Measurements from ENCODE around the gene LPA.
"Not testable (repeated sequence)": the region's sequence is repeated elsewhere in the genome, so short reads cannot be mapped to it uniquely, and the experiment has no call there.

LPA gene

GRCh38 chr6:160664198-160664597, at the start of gene LPA:
TSS of gene LPA (minus strand) at chr6:160664275. CDS start at chr6:160664214, 61 bp downstream.
- not testable (repeated sequence) for H3K4me3 ChIP-seq (ENCODE audit: severe bottlenecking); H3K27me3 ChIP-seq (ENCODE audit: insufficient read depth, poor library complexity, severe bottlenecking); H3K9me3 ChIP-seq (ENCODE audit: severe bottlenecking); H3K4me1 ChIP-seq (ENCODE audit: insufficient read depth, poor library complexity, severe bottlenecking); H3K27ac ChIP-seq (ENCODE audit: poor library complexity, severe bottlenecking); ATAC-seq (ENCODE audit: low read depth); H3K36me3 ChIP-seq (ENCODE audit: low read depth); DNase-seq (ENCODE audit: low spot score)

GRCh38 chr6:160708993-160709392, 44.9 kb upstream of the LPA start:
- not testable (repeated sequence) for H3K27me3 ChIP-seq (ENCODE audit: insufficient read depth, poor library complexity, severe bottlenecking); H3K27ac ChIP-seq (ENCODE audit: poor library complexity, severe bottlenecking); DNase-seq (ENCODE audit: low spot score); ATAC-seq (ENCODE audit: low read depth); H3K36me3 ChIP-seq (ENCODE audit: low read depth); H3K4me3 ChIP-seq (ENCODE audit: severe bottlenecking); H3K4me1 ChIP-seq (ENCODE audit: insufficient read depth, poor library complexity, severe bottlenecking); H3K9me3 ChIP-seq (ENCODE audit: severe bottlenecking)

- not testable (repeated sequence) for H3K27ac ChIP-seq (ENCODE audit: poor library complexity, severe bottlenecking); ATAC-seq (ENCODE audit: low read depth); H3K9me3 ChIP-seq (ENCODE audit: severe bottlenecking); H3K4me1 ChIP-seq (ENCODE audit: insufficient read depth, poor library complexity, severe bottlenecking); H3K27me3 ChIP-seq (ENCODE audit: insufficient read depth, poor library complexity, severe bottlenecking); H3K4me3 ChIP-seq (ENCODE audit: severe bottlenecking); DNase-seq (ENCODE audit: low spot score); H3K36me3 ChIP-seq (ENCODE audit: low read depth)
Observed at GRCh38 chr6:160704688-160705087, 40.6 kb upstream of the LPA start.

GRCh38 chr6:160701918-160702680, 38.0 kb upstream of the LPA start, which contains the start of gene PLG:
TSS of gene PLG (plus strand) at chr6:160702244. CDS start at chr6:160702305, 61 bp downstream.
- H3K36me3 ChIP-seq (ENCODE audit: low read depth); DNase-seq (ENCODE audit: low spot score); H3K27ac ChIP-seq (ENCODE audit: poor library complexity, severe bottlenecking); H3K9me3 ChIP-seq (ENCODE audit: severe bottlenecking); ATAC-seq (ENCODE audit: low read depth); H3K4me3 ChIP-seq (ENCODE audit: severe bottlenecking); H3K4me1 ChIP-seq (ENCODE audit: insufficient read depth, poor library complexity, severe bottlenecking); H3K27me3 ChIP-seq (ENCODE audit: insufficient read depth, poor library complexity, severe bottlenecking): not testable (repeated sequence)

- no peak for TF ChIP-seq CTCF (IDR thresholded peaks at IDR 0.05; ENCODE audit: poor library complexity, severe bottlenecking)
- DNase-seq (ENCODE audit: low spot score) (no peak), ATAC-seq (ENCODE audit: low read depth) (no peak)
- H3K9me3 ChIP-seq (ENCODE audit: severe bottlenecking) = no peaks in the 10 kb centered on the region
- H3K4me1 ChIP-seq (ENCODE audit: insufficient read depth, poor library complexity, severe bottlenecking) = no peaks in the 10 kb centered on the region
- H3K4me3 ChIP-seq (ENCODE audit: severe bottlenecking) = no peak overlapping the region
- no peaks in the 10 kb centered on the region for H3K36me3 ChIP-seq (ENCODE audit: low read depth)
- H3K27ac ChIP-seq (ENCODE audit: poor library complexity, severe bottlenecking) = no peak overlapping the region
- H3K27me3 ChIP-seq (ENCODE audit: insufficient read depth, poor library complexity, severe bottlenecking) = no peaks in the 10 kb centered on the region
Observed at GRCh38 chr6:160697826-160698225, 33.8 kb upstream of the LPA start.

GRCh38 chr6:160696884-160697283, 32.8 kb upstream of the LPA start:
- ATAC-seq (ENCODE audit: low read depth); H3K4me3 ChIP-seq (ENCODE audit: severe bottlenecking); DNase-seq (ENCODE audit: low spot score); H3K27ac ChIP-seq (ENCODE audit: poor library complexity, severe bottlenecking); H3K27me3 ChIP-seq (ENCODE audit: insufficient read depth, poor library complexity, severe bottlenecking); H3K36me3 ChIP-seq (ENCODE audit: low read depth); H3K9me3 ChIP-seq (ENCODE audit: severe bottlenecking); H3K4me1 ChIP-seq (ENCODE audit: insufficient read depth, poor library complexity, severe bottlenecking): not testable (repeated sequence)

- H3K4me1 ChIP-seq (ENCODE audit: insufficient read depth, poor library complexity, severe bottlenecking); H3K27me3 ChIP-seq (ENCODE audit: insufficient read depth, poor library complexity, severe bottlenecking); ATAC-seq (ENCODE audit: low read depth); H3K4me3 ChIP-seq (ENCODE audit: severe bottlenecking); H3K9me3 ChIP-seq (ENCODE audit: severe bottlenecking); DNase-seq (ENCODE audit: low spot score); H3K27ac ChIP-seq (ENCODE audit: poor library complexity, severe bottlenecking); H3K36me3 ChIP-seq (ENCODE audit: low read depth): not testable (repeated sequence)
Observed at GRCh38 chr6:160695622-160696021, 31.5 kb upstream of the LPA start.

- not testable (repeated sequence) for H3K36me3 ChIP-seq (ENCODE audit: low read depth); H3K4me3 ChIP-seq (ENCODE audit: severe bottlenecking); DNase-seq (ENCODE audit: low spot score); H3K27ac ChIP-seq (ENCODE audit: poor library complexity, severe bottlenecking); ATAC-seq (ENCODE audit: low read depth); H3K9me3 ChIP-seq (ENCODE audit: severe bottlenecking); H3K27me3 ChIP-seq (ENCODE audit: insufficient read depth, poor library complexity, severe bottlenecking); H3K4me1 ChIP-seq (ENCODE audit: insufficient read depth, poor library complexity, severe bottlenecking)
Observed at GRCh38 chr6:160695025-160695424, 30.9 kb upstream of the LPA start.

Measured in RWPE2 (cell line).